Limb (tissue), 2 donors: ENCODE results near the gene CREB3L1.
"Not testable (repeated sequence)": the region's sequence is repeated elsewhere in the genome, so short reads cannot be mapped to it uniquely, and the experiment has no call there.

Source experiments
- DNase-seq, 2 donors: peaks; one replicate each; pipeline ENCODE4 v3.0.0-alpha.2; 2016; ENCODE audit errors: extremely low spot score in 2 of 2

Gene CREB3L1

DNA sequence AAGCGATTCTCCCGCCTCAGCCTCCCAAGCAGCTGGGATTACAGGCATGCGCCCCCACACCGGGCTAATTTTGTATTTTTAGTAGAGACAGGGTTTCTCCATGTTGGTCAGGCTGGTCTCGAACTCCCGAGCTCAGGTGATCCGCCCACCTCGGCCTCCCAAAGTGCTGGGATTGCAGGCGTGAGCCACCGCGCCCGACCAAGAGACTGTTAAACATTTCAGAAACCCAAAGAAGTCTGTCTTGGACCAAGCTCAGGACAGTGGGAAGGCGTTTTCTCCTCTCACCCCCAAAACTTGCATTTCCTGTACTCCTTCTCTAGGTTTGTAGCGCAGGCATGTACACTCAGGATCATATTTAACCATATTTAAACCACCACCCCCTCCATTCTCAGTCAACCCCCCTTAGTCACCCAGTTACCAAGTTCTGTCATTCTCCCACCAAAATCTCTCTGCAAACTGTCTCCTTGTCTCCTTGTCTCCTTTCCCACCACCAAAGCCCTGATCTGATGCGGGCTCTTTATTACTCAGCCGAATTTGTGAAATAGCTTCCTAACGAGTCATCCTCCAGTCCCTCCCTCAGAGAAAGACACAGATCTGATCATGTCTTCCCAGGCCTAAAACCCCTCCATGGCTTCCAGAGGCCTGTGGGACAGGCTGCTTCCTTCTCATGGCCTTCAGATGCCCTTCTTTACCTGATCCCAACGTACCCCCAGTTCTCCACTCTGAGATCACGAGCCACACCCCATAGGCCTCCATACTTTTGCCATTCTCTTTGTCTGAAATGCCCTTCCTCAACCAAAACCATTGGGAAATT is 29.0 kb upstream of the CREB3L1 start:
- DNase-seq, result no peak

GRCh38 chr11:46249103-46249937 is 28.1 kb upstream of the CREB3L1 start:
- no peak for DNase-seq

GRCh38 chr11:46249938-46250744 is 27.3 kb upstream of the CREB3L1 start:
- DNase-seq, result no peak

GRCh38 chr11:46250745-46251052 is 26.8 kb upstream of the CREB3L1 start:
- no peak for DNase-seq

DNA sequence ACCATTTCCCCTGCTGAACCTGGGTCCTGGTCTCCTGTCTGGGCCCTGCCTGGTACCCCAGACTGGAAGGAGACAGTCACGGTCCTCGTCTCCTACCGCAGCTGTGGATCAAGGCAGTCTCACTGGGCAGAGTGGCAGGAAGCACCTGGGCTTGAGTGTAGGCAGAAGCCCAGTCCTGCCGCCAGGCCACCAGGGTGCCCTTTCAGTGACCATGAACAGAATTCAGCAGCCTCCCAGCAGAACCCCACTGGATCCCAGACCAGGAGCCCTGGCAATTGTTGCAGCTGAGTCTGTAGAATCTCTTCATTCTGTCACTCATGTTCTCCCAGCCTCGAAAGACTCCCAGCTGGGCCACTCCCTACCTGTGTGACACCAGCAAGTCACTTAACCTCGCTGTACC is 25.5 kb upstream of the CREB3L1 start:
- DNase-seq, result no peak

GRCh38 chr11:46252373-46252914 is 25.0 kb upstream of the CREB3L1 start:
- no peak for DNase-seq

- DNase-seq, result no peak
Observed at GRCh38 chr11:46253258-46254132, 24.0 kb upstream of the CREB3L1 start.

DNA sequence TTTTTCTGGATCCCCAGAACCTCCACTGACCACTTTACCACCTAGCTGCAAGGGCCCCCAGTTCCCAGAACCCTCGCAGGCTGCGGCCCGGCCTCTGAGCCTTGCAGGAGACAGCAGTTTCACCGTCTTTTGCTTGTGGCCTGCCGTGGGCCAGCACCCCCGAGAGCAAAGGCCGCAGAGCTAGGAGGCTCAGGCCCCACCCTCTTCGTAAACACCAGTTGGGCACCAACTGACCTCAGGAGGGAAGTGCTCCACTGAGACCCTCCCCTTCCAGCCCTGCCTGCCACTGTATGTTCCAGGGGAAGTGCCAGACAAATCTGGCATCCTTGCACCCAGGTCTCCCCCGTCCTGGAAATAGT is 23.4 kb upstream of the CREB3L1 start:
- DNase-seq, result no peak

DNA sequence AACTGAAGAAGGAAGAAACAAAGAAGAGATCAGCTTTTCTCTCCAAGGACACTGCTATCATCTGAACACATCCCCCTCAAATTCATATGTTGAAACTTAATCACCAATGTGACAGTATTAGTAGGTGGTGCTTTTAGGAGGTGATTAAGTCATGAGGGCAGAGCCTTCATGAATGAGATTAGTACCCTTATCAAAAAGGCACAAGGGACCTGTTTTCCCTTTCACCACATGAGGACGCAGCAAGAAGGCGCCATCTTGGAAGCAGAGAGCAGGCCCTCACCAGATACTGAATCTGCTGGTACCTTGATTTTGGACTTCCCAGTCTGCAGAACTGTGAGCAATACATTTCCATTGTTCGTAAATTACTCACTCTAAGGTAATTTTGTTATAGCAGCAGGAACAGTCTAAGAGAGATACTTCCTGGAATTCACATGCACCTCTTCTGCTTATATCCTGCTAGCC is 20.9 kb upstream of the CREB3L1 start:
- no peak for DNase-seq

GRCh38 chr11:46259347-46259746 is 18.1 kb upstream of the CREB3L1 start:
- DNase-seq, result not testable (repeated sequence)

DNA sequence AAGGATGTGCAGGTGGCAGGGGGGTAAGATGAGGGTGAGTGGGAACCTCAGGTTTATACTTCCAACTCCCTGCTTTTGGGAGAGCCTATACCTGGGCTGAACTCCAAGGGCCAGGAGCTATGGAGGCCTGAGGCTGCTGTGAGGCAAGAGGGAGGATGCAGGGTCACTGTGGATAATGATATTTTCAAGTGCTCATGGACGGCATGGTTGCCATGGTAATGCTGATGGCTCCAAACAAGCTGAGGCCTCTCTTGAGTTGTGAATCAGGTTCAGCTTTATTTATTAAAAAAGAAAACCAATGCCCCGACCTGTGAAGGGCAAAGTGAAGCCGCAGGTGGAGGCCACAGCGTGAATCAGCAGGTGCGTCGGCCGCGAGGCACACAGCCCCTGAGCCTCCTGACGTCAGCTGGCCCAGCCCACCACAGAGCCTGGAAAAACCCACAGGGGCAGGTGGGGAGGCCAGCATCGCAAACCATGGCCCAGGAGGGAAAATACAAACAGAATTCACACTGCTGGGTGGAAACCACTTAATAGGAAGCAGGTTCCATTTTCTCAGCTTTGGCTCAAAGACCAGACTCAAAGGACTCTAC is 17.4 kb upstream of the CREB3L1 start:
- no peak for DNase-seq

DNA sequence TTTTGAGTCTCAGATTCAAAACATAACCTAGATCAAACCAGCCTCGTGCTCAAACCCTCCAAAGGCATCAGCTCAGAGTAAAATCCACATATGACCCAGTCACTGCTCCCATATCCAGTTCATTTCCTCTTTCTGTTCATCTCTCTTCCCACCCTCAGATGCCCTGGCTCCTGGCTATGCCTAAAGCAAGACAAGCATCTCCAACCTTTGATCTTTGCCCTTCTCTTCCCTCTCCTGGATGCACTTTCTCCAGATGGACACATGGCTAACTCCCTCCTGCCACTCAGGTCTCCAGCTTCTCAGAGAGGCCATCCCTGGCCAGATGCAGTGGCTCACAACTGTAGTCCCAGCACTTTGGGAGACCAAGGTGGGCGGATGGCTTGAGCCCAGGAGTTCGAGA is 14.3 kb upstream of the CREB3L1 start:
- no peak for DNase-seq

DNA sequence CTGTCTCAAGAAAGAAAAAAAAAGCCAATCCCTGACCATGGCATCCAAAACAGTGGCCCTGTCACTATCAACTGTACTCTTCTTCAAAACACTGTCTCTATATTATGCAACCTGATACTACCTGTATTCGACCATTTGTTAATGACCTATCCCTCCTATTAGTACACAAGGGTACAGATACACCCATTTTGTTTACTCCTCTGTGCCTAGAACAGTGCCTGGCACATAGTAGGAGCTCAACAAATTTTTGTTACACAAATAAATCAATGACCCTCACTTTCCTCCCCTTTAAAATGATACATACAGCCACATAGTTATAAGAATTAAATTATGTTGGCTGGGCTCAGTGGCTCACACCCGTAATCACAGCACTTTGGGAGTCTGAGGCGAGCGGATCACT is 13.4 kb upstream of the CREB3L1 start:
- no peak for DNase-seq

GRCh38 chr11:46264976-46265375 is 12.5 kb upstream of the CREB3L1 start:
- no peak for DNase-seq

DNA sequence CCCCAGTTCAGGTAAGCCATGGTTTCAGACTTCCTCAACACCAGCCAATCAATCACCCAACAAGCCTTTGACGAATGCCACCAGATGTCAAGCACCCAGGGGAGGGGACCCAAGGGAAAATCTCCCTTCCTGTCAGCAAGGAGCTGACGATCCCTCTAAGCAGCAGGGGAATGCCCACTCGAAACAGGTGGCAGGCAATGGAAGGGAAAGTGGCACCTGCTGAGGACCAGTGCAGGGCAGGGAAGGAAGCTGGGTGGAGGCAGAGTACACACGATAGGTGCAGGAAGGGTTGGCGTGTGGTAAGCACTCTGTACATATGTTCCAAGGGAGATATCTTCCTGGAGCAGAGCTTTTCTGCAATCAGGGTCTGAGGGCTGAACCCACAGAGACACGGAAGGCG is 11.7 kb upstream of the CREB3L1 start:
- no peak for DNase-seq

GRCh38 chr11:46267930-46268329 is 9.5 kb upstream of the CREB3L1 start:
- no peak for DNase-seq

DNA sequence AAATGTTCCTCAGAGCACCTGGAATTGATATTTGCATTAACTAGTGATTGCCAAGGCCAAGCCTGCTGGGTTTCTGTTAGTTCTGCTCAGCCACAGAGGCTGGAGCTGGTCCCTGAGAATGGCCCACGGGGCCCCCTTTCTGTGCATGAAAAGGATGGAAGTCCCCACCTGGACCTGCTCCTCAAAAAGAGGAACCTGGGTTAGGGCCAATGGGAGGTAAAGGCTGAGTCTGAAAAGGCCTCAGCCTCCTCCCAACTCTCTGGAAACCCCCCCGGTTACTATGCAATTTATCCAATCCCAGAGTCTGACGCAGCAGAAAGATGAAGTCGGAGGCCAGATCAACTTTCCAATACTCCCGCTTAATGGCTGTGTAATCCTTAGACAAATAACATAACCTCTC is 6.8 kb upstream of the CREB3L1 start:
- DNase-seq, result no peak

DNA sequence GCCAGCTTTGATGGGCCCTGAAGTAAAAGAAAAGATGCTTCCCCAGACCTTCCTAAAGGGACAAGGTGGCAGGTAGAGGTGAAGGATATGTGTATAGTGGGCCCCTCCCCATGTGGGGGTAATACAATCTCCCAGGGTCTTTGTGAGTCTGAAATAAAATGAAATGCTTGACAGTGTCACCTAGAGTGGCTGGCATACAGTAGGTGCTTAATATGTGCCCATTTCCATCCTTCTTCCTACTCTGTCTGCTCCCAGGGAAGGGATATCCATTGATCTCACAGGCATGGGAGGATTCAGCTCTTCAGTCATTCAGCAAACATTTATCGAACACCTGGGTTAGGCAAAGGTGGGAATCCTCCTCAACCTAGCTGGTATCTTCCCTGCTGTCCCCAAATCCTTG is 6.1 kb upstream of the CREB3L1 start:
- DNase-seq, result no peak

GRCh38 chr11:46271875-46272815 is 5.3 kb upstream of the CREB3L1 start:
- DNase-seq, result no peak
